ENCODE measurements around the gene PARP16.

Gene PARP16

DNA sequence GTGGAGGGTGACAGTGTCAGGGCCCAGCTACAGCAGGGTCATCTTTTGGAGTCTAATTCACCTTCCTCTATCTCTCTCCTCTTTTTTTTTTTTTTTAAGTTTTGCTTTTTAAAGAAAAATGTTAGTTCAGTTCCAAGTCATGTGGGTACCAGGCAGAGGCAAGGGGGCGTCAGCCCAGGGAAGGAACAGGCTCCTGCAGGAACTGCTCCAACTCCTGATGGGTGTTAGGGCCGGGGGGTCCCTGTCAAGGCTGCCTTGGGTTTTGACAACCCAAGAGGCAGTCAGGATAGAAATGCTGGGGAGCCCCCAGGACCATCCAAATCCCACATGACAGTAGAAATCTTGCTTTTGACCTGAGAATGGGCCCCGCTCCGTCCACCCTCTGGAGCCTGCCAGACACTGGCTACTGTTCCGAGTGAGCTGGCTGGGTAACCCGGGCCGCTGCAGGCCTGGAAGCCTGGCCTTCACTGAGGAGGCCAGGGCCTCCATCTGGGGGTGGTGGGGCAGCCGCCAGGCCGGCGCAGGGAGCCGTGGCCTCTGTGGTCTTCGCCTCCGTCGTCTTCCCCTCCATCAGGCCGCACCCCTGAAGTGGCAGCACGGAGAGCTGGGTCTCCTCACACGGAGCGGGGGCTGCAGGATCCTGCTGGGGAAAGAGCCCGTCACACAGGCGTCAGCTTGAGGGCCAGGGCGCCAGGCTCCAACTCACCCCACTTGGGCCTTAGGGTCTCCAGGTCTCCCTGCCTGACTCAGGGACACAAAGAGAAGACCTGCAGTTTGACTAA lies 42.0 kb upstream of the PARP16 start:
- H2AK5ac ChIP-seq (ENCODE audit: low read length), result no peak overlapping the region
- H4K5ac ChIP-seq (ENCODE audit: low read length), result no peak overlapping the region
- H3K23ac ChIP-seq (ENCODE audit: low read length), result no peak overlapping the region
- H3K79me2 ChIP-seq (ENCODE audit: control insufficient read depth, insufficient read depth, low read length), result no peaks in the 10 kb centered on the region
- H2BK5ac ChIP-seq (ENCODE audit: low read length), result no peak overlapping the region
- no peak overlapping the region for H3K4me2 ChIP-seq (ENCODE audit: low read length)
- no peak overlapping the region for H3K4me3 ChIP-seq (ENCODE audit: low read length)
- H2BK120ac ChIP-seq (ENCODE audit: low read depth, low read length), result no peak overlapping the region
- H4K8ac ChIP-seq (ENCODE audit: low read depth, low read length), result no peak overlapping the region
- H3K18ac ChIP-seq (ENCODE audit: low read length), result no peak overlapping the region
- H3K27ac ChIP-seq (ENCODE audit: low read depth, low read length), result no peak overlapping the region
- no peak overlapping the region for H3K56ac ChIP-seq (ENCODE audit: low read length)
- H3K9ac ChIP-seq (ENCODE audit: low read length), result no peak overlapping the region
- H3K79me1 ChIP-seq (ENCODE audit: low read length), result no peaks in the 10 kb centered on the region
- no peak overlapping the region for H3K4ac ChIP-seq (ENCODE audit: low read depth, low read length)
- H3K36me3 ChIP-seq (ENCODE audit: control insufficient read depth, insufficient read depth, low read length), result peaks cover 6% of the 10 kb centered on the region
- WGBS (ENCODE audit: extremely low coverage, insufficient coverage, low lambda C conversion rate), result no CpG with 5 or more reads among the region's 21 CpGs
- DNase-seq, result no peak
- H2BK15ac ChIP-seq (replicated peaks; ENCODE audit: low read depth), result no peak overlapping the region
- no peaks in the 10 kb centered on the region for H3K4me1 ChIP-seq (ENCODE audit: control insufficient read depth, low read depth, low read length)
- no peaks in the 10 kb centered on the region for H3K27me3 ChIP-seq (ENCODE audit: insufficient read depth, low read length, poor library complexity)

DNA sequence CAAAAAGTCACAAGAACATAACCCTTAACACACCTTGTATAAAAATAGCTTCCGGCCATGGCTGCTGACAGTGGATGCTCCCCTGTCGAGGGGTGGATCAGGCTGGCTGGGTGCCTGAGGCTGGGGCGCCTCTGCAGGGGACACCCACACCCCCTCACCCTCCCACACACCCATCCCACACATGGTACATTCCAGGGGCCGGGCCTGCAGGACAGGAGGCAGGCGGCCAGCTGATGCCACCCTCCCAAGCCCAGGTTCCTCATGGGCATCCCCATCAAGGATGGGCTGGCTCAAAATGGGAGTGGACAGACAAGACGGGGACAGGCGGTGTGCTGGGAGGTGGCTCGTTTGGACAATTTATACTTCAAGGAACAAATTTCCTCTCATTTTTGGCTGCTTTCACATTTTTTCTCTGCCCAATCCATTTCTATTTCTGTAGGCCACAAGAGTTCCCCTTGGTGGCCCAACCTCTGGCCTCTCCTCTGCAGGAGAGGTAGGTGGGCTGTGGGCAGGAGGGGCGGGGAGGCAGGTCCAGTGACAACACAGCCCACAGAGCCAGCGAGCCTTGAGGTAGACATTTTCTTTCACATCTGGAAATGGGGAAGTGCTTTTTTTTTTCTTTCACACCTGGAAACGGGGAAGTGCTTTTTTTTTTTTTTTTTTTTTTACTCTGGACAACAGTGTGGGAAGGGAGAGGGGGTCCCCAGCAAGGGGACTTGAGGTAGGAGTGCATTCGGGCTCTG lies 41.1 kb upstream of the PARP16 start:
- Histone ChIP-seq H3K4me2 (ENCODE audit: low read length) (no peak overlapping the region), H4K5ac (ENCODE audit: low read length) (no peak overlapping the region), H3K4me1 (ENCODE audit: control insufficient read depth, low read depth, low read length) (no peaks in the 10 kb centered on the region), H3K23ac (ENCODE audit: low read length) (peak overlapping the region; percentile 80), H3K9ac (ENCODE audit: low read length) (no peak overlapping the region), H2BK15ac (replicated peaks; ENCODE audit: low read depth) (no peak overlapping the region), H4K8ac (ENCODE audit: low read depth, low read length) (no peak overlapping the region), H3K4ac (ENCODE audit: low read depth, low read length) (no peak overlapping the region), H3K79me2 (ENCODE audit: control insufficient read depth, insufficient read depth, low read length) (no peaks in the 10 kb centered on the region), H3K4me3 (ENCODE audit: low read length) (no peak overlapping the region), H3K18ac (ENCODE audit: low read length) (no peak overlapping the region), H3K36me3 (ENCODE audit: control insufficient read depth, insufficient read depth, low read length) (peaks cover 4% of the 10 kb centered on the region), H3K79me1 (ENCODE audit: low read length) (no peaks in the 10 kb centered on the region), H3K27me3 (ENCODE audit: insufficient read depth, low read length, poor library complexity) (no peaks in the 10 kb centered on the region), H2BK5ac (ENCODE audit: low read length) (no peak overlapping the region), H2AK5ac (ENCODE audit: low read length) (no peak overlapping the region), H2BK120ac (ENCODE audit: low read depth, low read length) (no peak overlapping the region), H3K27ac (ENCODE audit: low read depth, low read length) (no peak overlapping the region), H3K56ac (ENCODE audit: low read length) (no peak overlapping the region)
- DNase-seq, result no peak
- WGBS (ENCODE audit: extremely low coverage, insufficient coverage, low lambda C conversion rate), result no CpG with 5 or more reads among the region's 12 CpGs

DNA sequence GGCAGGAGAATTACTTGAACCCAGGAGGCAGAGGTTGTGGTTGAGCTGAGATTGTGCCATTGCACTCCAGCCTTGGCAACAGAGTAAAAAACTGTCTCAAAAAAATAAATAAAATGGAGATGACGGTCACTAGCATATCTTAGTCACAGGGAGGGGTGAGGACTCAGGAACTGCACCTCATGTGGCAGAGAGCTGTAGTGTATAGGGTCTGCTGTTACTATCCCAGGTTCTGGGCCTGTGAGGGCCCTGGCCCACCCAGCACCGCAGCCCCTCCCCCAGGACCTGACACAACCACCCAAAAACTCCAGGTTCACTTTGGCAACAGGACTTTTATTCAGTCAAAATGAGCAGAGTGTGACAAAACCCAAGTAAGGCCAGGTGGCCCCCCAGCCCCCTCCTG lies 40.1 kb upstream of the PARP16 start:
- H2BK15ac ChIP-seq (replicated peaks; ENCODE audit: low read depth), result no peak overlapping the region
- no peak overlapping the region for H2BK120ac ChIP-seq (ENCODE audit: low read depth, low read length)
- no peak overlapping the region for H2BK5ac ChIP-seq (ENCODE audit: low read length)
- H3K79me2 ChIP-seq (ENCODE audit: control insufficient read depth, insufficient read depth, low read length), result no peaks in the 10 kb centered on the region
- no peak overlapping the region for H2AK5ac ChIP-seq (ENCODE audit: low read length)
- no peak overlapping the region for H3K27ac ChIP-seq (ENCODE audit: low read depth, low read length)
- H4K8ac ChIP-seq (ENCODE audit: low read depth, low read length), result no peak overlapping the region
- no peak overlapping the region for H3K4me2 ChIP-seq (ENCODE audit: low read length)
- H4K5ac ChIP-seq (ENCODE audit: low read length), result no peak overlapping the region
- no peaks in the 10 kb centered on the region for H3K27me3 ChIP-seq (ENCODE audit: insufficient read depth, low read length, poor library complexity)
- no peak overlapping the region for H3K4me3 ChIP-seq (ENCODE audit: low read length)
- no peak overlapping the region for H3K4ac ChIP-seq (ENCODE audit: low read depth, low read length)
- no peak overlapping the region for H3K56ac ChIP-seq (ENCODE audit: low read length)
- no peaks in the 10 kb centered on the region for H3K4me1 ChIP-seq (ENCODE audit: control insufficient read depth, low read depth, low read length)
- H3K9ac ChIP-seq (ENCODE audit: low read length), result no peak overlapping the region
- no peaks in the 10 kb centered on the region for H3K79me1 ChIP-seq (ENCODE audit: low read length)
- no peak for DNase-seq
- H3K18ac ChIP-seq (ENCODE audit: low read length), result no peak overlapping the region
- H3K23ac ChIP-seq (ENCODE audit: low read length), result no peak overlapping the region
- WGBS (ENCODE audit: extremely low coverage, insufficient coverage, low lambda C conversion rate), result no CpG with 5 or more reads among the region's 2 CpGs
- H3K36me3 ChIP-seq (ENCODE audit: control insufficient read depth, insufficient read depth, low read length), result peaks cover 4% of the 10 kb centered on the region

DNA sequence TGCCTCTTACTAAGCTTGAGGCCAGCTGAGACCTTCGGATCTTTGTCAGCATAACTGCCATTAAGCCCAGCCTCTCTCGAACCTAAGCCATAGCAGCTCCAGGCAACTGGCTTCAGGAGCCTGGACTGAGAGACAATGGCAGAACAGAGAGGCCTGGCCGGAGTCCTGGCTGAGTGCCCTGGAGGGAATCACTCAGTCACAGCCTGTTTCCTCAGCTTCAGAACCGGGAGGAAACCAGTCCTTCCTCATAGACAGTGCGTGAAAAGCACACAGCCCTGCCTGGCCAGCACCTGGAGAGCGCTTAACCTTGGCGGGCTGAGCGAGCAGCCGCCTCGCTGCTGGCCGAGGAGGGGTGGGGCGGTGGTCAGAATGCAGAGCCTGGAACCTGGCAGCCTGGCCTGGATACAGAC lies 39.4 kb upstream of the PARP16 start:
- no peak overlapping the region for H4K5ac ChIP-seq (ENCODE audit: low read length)
- H3K4me1 ChIP-seq (ENCODE audit: control insufficient read depth, low read depth, low read length), result no peaks in the 10 kb centered on the region
- H3K79me2 ChIP-seq (ENCODE audit: control insufficient read depth, insufficient read depth, low read length), result no peaks in the 10 kb centered on the region
- no peak overlapping the region for H3K18ac ChIP-seq (ENCODE audit: low read length)
- H3K27me3 ChIP-seq (ENCODE audit: insufficient read depth, low read length, poor library complexity), result no peaks in the 10 kb centered on the region
- H3K4ac ChIP-seq (ENCODE audit: low read depth, low read length), result no peak overlapping the region
- no CpG with 5 or more reads among the region's 12 CpGs for WGBS (ENCODE audit: extremely low coverage, insufficient coverage, low lambda C conversion rate)
- peak; percentile 78 for DNase-seq
- H3K4me2 ChIP-seq (ENCODE audit: low read length), result no peak overlapping the region
- H3K9ac ChIP-seq (ENCODE audit: low read length), result no peak overlapping the region
- H3K27ac ChIP-seq (ENCODE audit: low read depth, low read length), result no peak overlapping the region
- no peaks in the 10 kb centered on the region for H3K79me1 ChIP-seq (ENCODE audit: low read length)
- no peak overlapping the region for H2BK15ac ChIP-seq (replicated peaks; ENCODE audit: low read depth)
- H2BK5ac ChIP-seq (ENCODE audit: low read length), result no peak overlapping the region
- H3K56ac ChIP-seq (ENCODE audit: low read length), result no peak overlapping the region
- H2AK5ac ChIP-seq (ENCODE audit: low read length), result no peak overlapping the region
- peaks cover 4% of the 10 kb centered on the region for H3K36me3 ChIP-seq (ENCODE audit: control insufficient read depth, insufficient read depth, low read length)
- no peak overlapping the region for H3K23ac ChIP-seq (ENCODE audit: low read length)
- H2BK120ac ChIP-seq (ENCODE audit: low read depth, low read length), result no peak overlapping the region
- H4K8ac ChIP-seq (ENCODE audit: low read depth, low read length), result no peak overlapping the region
- no peak overlapping the region for H3K4me3 ChIP-seq (ENCODE audit: low read length)

DNA sequence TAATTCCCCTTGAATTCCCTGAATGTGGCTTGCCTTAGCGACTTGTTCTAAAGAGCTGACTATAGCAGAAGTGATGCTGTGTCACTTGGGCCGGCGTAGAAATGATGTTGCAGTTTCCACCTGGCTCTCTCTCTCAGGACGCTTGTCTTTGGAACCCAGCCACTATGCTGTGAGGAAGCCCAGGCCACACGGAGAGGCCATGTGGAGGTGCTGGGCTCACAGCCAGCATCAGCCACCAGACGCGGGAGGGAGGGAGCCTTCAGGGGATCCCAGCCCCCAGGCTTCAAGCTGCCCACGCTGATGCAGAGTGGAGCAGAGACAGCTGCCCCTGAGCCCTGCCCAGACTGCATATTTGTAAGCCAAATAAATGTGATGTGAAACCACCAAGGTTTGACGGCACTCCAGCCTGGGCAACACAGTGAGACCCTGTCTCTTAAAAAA lies 36.4 kb upstream of the PARP16 start:
- H2BK5ac ChIP-seq (ENCODE audit: low read length), result no peak overlapping the region
- DNase-seq, result no peak
- H3K79me2 ChIP-seq (ENCODE audit: control insufficient read depth, insufficient read depth, low read length), result no peaks in the 10 kb centered on the region
- no peak overlapping the region for H3K27ac ChIP-seq (ENCODE audit: low read depth, low read length)
- no peak overlapping the region for H4K8ac ChIP-seq (ENCODE audit: low read depth, low read length)
- no peak overlapping the region for H3K4me2 ChIP-seq (ENCODE audit: low read length)
- H3K18ac ChIP-seq (ENCODE audit: low read length), result no peak overlapping the region
- H3K4me1 ChIP-seq (ENCODE audit: control insufficient read depth, low read depth, low read length), result no peaks in the 10 kb centered on the region
- no peak overlapping the region for H3K9ac ChIP-seq (ENCODE audit: low read length)
- H3K56ac ChIP-seq (ENCODE audit: low read length), result no peak overlapping the region
- no peak overlapping the region for H4K5ac ChIP-seq (ENCODE audit: low read length)
- no peak overlapping the region for H2AK5ac ChIP-seq (ENCODE audit: low read length)
- no peak overlapping the region for H3K4me3 ChIP-seq (ENCODE audit: low read length)
- no peaks in the 10 kb centered on the region for H3K27me3 ChIP-seq (ENCODE audit: insufficient read depth, low read length, poor library complexity)
- WGBS (ENCODE audit: extremely low coverage, insufficient coverage, low lambda C conversion rate), result no CpG with 5 or more reads among the region's 9 CpGs
- no peaks in the 10 kb centered on the region for H3K79me1 ChIP-seq (ENCODE audit: low read length)
- no peak overlapping the region for H2BK15ac ChIP-seq (replicated peaks; ENCODE audit: low read depth)
- no peak overlapping the region for H3K23ac ChIP-seq (ENCODE audit: low read length)
- no peak overlapping the region for H3K4ac ChIP-seq (ENCODE audit: low read depth, low read length)
- H2BK120ac ChIP-seq (ENCODE audit: low read depth, low read length), result no peak overlapping the region
- no peaks in the 10 kb centered on the region for H3K36me3 ChIP-seq (ENCODE audit: control insufficient read depth, insufficient read depth, low read length)

Data from mesendoderm (in vitro differentiated cells).